H1 (cell line): Measurements from ENCODE around the gene ZCWPW2. TPM values are rescaled to one million over a fixed set of nuclear protein-coding genes. Genes with fewer than 3 reads are reported as not detected.

Experiments
- CHD2 ChIP-seq: IDR thresholded peaks from 2 replicates; pipeline ENCODE4 v1.6.1; 2012; ENCODE audit warnings: low read length, improper control_type of control experiment
- KDM4A ChIP-seq: IDR thresholded peaks from one replicate; pipeline ENCODE4 v1.7.1; 2012; ENCODE audit warnings: low read depth, mild to moderate bottlenecking, moderate library complexity, low read length, inconsistent platforms; ENCODE audit not compliant: severe bottlenecking
- POU5F1 ChIP-seq: IDR thresholded peaks from 2 replicates; pipeline ENCODE4 v1.6.1; 2011; ENCODE audit warnings: low read depth, mild to moderate bottlenecking, low read length, moderate library complexity
- polyA plus RNA-seq, 7 experiments: library from polyadenylated mRNA; depleted of rRNA in 3 of 7; stranded (reverse) in 5 of 7; unstranded in 2 of 7; fragments of >200 nt in 5 of 7; fragments of 200-250 nt in 2 of 7; gene quantifications; 1 replicate in 5 of 7; 2 replicates in 1 of 7; 4 replicates in 1 of 7; pipeline versions ENCODE4 v1.2.1 to v1.2.3, GENCODE V29; 2011 to 2013; ENCODE audit warnings: missing spikeins in 2 of 7, mixed read lengths in 2 of 7
- total RNA-seq: library from RNA; stranded (reverse); fragmentation: NEBNext Ultra II Directional; extraction: Animal tissue kit (Norgen Biotek cat#: 25700); gene quantifications from 2 replicates; pipeline ENCODE4 v1.2.1, GENCODE V29; 2021
- TF ChIP-seq, protein P1 (sequence below): fragments of 300-600 bp; sonication (generic); IDR thresholded peaks from 2 replicates; pipeline ENCODE4 v1.7.1; 2012; ENCODE audit warnings: low read length, moderate library complexity, mild to moderate bottlenecking, inconsistent platforms; ENCODE audit not compliant: insufficient replicate concordance
- TF ChIP-seq, protein P2 (sequence below), 3 experiments: IDR thresholded peaks; 1 replicate in 2 of 3; 2 replicates in 1 of 3; pipeline versions ENCODE4 v1.5.1 to v1.6.1; 2011; ENCODE audit warnings: low read length in 3 of 3, mild to moderate bottlenecking in 3 of 3, inconsistent platforms in 2 of 3, low read depth in 1 of 3, moderate library complexity in 1 of 3; ENCODE audit not compliant: insufficient read depth in 1 of 3; ENCODE audit errors: control extremely low read depth in 1 of 3
- TF ChIP-seq, protein P3 (sequence below): IDR thresholded peaks from 2 replicates; pipeline ENCODE4 v1.6.1; 2012; ENCODE audit warnings: low read length, inconsistent platforms

Gene ZCWPW2
- total and polyA plus RNA-seq, 2 of the 8 experiments (the other 6 are each of a cell fraction or from before 2014, with no cell fraction given) = 0.11 to 0.39 TPM

DNA sequence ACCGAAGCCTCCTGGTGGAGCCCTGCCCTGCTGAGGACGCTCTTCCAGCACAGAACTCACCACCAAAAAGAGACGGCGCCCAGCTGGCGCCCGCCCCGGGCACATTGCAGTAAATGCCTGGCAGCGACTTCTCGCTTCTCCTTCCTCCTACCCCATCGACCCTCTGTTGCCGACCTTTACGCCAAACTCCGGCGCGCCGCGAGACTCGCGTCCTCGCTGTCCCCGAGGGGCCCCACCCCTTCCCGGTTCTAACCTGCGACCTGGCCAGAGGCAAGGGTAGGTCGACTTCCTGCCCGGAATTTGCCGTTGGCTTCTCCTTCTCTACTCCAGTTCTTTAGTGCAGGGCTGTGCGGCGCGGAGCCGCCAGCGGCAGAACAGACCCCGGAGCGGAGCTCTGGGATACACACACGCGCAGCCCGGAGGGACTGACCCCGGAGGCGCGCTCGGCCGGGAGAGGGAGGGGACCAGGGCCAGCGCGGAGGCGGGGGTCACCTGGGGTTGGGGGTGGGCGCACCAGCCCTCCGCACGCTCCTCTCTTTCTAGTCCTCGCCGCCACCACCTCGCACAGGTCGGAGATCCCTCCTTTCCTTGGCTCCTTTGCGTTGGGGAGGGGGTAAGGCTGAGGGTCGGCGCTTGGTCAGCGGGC, 226.7 kb downstream of the ZCWPW2 start (continued):
- TF ChIP-seq, protein P1, sequence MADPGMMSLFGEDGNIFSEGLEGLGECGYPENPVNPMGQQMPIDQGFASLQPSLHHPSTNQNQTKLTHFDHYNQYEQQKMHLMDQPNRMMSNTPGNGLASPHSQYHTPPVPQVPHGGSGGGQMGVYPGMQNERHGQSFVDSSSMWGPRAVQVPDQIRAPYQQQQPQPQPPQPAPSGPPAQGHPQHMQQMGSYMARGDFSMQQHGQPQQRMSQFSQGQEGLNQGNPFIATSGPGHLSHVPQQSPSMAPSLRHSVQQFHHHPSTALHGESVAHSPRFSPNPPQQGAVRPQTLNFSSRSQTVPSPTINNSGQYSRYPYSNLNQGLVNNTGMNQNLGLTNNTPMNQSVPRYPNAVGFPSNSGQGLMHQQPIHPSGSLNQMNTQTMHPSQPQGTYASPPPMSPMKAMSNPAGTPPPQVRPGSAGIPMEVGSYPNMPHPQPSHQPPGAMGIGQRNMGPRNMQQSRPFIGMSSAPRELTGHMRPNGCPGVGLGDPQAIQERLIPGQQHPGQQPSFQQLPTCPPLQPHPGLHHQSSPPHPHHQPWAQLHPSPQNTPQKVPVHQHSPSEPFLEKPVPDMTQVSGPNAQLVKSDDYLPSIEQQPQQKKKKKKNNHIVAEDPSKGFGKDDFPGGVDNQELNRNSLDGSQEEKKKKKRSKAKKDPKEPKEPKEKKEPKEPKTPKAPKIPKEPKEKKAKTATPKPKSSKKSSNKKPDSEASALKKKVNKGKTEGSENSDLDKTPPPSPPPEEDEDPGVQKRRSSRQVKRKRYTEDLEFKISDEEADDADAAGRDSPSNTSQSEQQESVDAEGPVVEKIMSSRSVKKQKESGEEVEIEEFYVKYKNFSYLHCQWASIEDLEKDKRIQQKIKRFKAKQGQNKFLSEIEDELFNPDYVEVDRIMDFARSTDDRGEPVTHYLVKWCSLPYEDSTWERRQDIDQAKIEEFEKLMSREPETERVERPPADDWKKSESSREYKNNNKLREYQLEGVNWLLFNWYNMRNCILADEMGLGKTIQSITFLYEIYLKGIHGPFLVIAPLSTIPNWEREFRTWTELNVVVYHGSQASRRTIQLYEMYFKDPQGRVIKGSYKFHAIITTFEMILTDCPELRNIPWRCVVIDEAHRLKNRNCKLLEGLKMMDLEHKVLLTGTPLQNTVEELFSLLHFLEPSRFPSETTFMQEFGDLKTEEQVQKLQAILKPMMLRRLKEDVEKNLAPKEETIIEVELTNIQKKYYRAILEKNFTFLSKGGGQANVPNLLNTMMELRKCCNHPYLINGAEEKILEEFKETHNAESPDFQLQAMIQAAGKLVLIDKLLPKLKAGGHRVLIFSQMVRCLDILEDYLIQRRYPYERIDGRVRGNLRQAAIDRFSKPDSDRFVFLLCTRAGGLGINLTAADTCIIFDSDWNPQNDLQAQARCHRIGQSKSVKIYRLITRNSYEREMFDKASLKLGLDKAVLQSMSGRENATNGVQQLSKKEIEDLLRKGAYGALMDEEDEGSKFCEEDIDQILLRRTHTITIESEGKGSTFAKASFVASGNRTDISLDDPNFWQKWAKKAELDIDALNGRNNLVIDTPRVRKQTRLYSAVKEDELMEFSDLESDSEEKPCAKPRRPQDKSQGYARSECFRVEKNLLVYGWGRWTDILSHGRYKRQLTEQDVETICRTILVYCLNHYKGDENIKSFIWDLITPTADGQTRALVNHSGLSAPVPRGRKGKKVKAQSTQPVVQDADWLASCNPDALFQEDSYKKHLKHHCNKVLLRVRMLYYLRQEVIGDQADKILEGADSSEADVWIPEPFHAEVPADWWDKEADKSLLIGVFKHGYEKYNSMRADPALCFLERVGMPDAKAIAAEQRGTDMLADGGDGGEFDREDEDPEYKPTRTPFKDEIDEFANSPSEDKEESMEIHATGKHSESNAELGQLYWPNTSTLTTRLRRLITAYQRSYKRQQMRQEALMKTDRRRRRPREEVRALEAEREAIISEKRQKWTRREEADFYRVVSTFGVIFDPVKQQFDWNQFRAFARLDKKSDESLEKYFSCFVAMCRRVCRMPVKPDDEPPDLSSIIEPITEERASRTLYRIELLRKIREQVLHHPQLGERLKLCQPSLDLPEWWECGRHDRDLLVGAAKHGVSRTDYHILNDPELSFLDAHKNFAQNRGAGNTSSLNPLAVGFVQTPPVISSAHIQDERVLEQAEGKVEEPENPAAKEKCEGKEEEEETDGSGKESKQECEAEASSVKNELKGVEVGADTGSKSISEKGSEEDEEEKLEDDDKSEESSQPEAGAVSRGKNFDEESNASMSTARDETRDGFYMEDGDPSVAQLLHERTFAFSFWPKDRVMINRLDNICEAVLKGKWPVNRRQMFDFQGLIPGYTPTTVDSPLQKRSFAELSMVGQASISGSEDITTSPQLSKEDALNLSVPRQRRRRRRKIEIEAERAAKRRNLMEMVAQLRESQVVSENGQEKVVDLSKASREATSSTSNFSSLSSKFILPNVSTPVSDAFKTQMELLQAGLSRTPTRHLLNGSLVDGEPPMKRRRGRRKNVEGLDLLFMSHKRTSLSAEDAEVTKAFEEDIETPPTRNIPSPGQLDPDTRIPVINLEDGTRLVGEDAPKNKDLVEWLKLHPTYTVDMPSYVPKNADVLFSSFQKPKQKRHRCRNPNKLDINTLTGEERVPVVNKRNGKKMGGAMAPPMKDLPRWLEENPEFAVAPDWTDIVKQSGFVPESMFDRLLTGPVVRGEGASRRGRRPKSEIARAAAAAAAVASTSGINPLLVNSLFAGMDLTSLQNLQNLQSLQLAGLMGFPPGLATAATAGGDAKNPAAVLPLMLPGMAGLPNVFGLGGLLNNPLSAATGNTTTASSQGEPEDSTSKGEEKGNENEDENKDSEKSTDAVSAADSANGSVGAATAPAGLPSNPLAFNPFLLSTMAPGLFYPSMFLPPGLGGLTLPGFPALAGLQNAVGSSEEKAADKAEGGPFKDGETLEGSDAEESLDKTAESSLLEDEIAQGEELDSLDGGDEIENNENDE = no peak
- TF ChIP-seq, protein P2, sequence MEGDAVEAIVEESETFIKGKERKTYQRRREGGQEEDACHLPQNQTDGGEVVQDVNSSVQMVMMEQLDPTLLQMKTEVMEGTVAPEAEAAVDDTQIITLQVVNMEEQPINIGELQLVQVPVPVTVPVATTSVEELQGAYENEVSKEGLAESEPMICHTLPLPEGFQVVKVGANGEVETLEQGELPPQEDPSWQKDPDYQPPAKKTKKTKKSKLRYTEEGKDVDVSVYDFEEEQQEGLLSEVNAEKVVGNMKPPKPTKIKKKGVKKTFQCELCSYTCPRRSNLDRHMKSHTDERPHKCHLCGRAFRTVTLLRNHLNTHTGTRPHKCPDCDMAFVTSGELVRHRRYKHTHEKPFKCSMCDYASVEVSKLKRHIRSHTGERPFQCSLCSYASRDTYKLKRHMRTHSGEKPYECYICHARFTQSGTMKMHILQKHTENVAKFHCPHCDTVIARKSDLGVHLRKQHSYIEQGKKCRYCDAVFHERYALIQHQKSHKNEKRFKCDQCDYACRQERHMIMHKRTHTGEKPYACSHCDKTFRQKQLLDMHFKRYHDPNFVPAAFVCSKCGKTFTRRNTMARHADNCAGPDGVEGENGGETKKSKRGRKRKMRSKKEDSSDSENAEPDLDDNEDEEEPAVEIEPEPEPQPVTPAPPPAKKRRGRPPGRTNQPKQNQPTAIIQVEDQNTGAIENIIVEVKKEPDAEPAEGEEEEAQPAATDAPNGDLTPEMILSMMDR (IDR thresholded peaks at IDR 0.05; ENCODE audit: control extremely low read depth in 1 of 3, insufficient read depth in 1 of 3, low read depth in 1 of 3, low read length in 3 of 3) = peak in 1 of 3 experiments; percentile 4; a peak in 1 of 4 replicates
- no peak for TF ChIP-seq POU5F1
- TF ChIP-seq KDM4A = peak; percentile 91
- peak; percentile 69; the same call in 1 of the 2 replicates for TF ChIP-seq CHD2
- TF ChIP-seq, protein P3, sequence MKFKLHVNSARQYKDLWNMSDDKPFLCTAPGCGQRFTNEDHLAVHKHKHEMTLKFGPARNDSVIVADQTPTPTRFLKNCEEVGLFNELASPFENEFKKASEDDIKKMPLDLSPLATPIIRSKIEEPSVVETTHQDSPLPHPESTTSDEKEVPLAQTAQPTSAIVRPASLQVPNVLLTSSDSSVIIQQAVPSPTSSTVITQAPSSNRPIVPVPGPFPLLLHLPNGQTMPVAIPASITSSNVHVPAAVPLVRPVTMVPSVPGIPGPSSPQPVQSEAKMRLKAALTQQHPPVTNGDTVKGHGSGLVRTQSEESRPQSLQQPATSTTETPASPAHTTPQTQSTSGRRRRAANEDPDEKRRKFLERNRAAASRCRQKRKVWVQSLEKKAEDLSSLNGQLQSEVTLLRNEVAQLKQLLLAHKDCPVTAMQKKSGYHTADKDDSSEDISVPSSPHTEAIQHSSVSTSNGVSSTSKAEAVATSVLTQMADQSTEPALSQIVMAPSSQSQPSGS = no peak
